Measurements from ENCODE around the gene NKAPD1. TPM values are rescaled to one million over a fixed set of nuclear protein-coding genes. Genes with fewer than 3 reads are reported as not detected.
"Not testable (repeated sequence)": the region's sequence is repeated elsewhere in the genome, so short reads cannot be mapped to it uniquely, and the experiment has no call there.

Gene NKAPD1
- total RNA-seq, 4 donors from 2014 or later: 8.5 to 15.6 (median 12.3) TPM

GRCh38 chr11:112033902-112034301 lies 40.2 kb upstream of the NKAPD1 start:
- TF ChIP-seq CTCF (IDR thresholded peaks at IDR 0.05) (no peak), POLR2A (IDR thresholded peaks at IDR 0.05) (no peak)
- H3K4me3 ChIP-seq (ENCODE audit: low read depth, poor library complexity, severe bottlenecking): no peak overlapping the region
- DNase-seq (ENCODE audit: low spot score in 2 of 2): no peak
- intact Hi-C loops (cut with DNase I; ENCODE audit: low total_unique reads): no loop called here
- 96 to 97% methylated on average over 3 of the region's 3 CpGs for WGBS, 2 donors

DNA sequence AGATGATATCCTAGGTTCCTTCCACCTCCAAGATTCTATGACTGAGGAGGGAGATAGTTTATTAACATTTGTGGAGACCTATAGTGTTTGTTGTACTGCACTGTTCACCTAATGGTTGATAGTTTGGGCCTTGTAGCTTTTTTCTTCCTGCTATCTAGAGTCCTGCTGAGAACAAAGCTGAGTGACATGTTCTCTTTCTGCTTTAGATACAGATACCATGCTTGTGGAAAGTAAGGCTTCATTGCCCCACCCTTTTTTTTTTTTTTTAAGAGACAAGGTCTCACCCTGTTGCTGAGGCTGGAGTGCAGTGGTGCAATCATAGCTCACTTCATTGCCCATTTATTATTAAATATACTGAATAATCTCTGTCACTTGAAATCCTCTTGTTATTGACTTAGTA lies 36.6 kb upstream of the NKAPD1 start:
- intact Hi-C loops (cut with DNase I; ENCODE audit: low total_unique reads): no loop called here
- H3K4me3 ChIP-seq (ENCODE audit: low read depth, poor library complexity, severe bottlenecking): no peak overlapping the region
- TF ChIP-seq CTCF (IDR thresholded peaks at IDR 0.05) (no peak), POLR2A (IDR thresholded peaks at IDR 0.05) (no peak)
- no peak for DNase-seq (ENCODE audit: low spot score in 2 of 2)

- no peak for TF ChIP-seq CTCF (IDR thresholded peaks at IDR 0.05)
- no peak for TF ChIP-seq POLR2A (IDR thresholded peaks at IDR 0.05)
- intact Hi-C loops (cut with DNase I; ENCODE audit: low total_unique reads): no loop called here
- DNase-seq (ENCODE audit: low spot score in 2 of 2): no peak
- H3K4me3 ChIP-seq (ENCODE audit: low read depth, poor library complexity, severe bottlenecking): no peak overlapping the region
- 59 to 66% methylated on average over 6 of the region's 6 CpGs for WGBS, 2 donors
Measured at GRCh38 chr11:112042161-112042960, 31.7 kb upstream of the NKAPD1 start.

DNA sequence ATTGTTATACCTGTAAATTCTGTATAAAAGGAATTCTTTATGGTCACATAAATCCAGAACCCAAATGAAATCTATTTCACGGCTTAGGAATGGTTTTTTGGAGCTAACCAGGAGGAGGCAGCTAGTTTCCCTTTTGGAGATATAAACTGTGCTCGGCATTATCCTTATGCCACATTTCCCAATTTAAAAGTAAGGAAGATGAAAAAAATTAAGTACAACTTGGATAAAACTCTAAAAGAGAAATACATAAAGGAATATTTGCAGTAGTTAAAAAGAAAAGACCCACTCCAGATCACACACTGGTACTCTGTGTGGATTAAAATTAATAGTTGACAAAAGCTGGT lies 31.2 kb upstream of the NKAPD1 start:
- DNase-seq (ENCODE audit: low spot score in 2 of 2): no peak
- WGBS, 2 donors: 95 to 98% methylated on average over 2 of the region's 2 CpGs
- intact Hi-C loops (cut with DNase I; ENCODE audit: low total_unique reads): no loop called here

DNA sequence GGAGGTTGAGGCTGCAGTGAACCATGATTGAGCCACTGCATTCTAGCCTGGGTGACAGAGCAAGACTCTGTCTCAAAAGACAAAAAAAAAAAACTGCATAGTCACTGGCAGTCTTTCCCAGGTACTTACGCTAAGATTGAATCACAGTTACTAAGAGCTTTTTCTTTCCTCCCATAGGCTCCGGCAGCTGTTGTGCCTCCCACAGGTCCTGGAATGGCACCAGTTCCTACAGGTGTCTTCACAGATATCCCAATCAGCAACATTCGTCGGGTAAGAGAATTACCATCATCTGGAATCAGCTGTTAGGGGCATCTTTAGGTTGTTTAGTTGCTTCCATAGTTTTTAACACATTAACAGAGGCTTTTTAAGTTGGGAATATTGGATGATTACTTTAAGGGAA lies 29.1 kb upstream of the NKAPD1 start:
- no peak for DNase-seq (ENCODE audit: low spot score in 2 of 2)
- intact Hi-C loops (cut with DNase I; ENCODE audit: low total_unique reads): no loop called here
- 96 to 98% methylated on average over 4 of the region's 4 CpGs for WGBS, 2 donors
- TF ChIP-seq POLR2A (IDR thresholded peaks at IDR 0.05) (no peak), CTCF (IDR thresholded peaks at IDR 0.05) (no peak)
- H3K4me3 ChIP-seq (ENCODE audit: low read depth, poor library complexity, severe bottlenecking): no peak overlapping the region

More for the DNA sequence above, 31.2 kb upstream of the NKAPD1 start:
- no peak overlapping the region for H3K4me3 ChIP-seq (ENCODE audit: low read depth, poor library complexity, severe bottlenecking)
- TF ChIP-seq CTCF (IDR thresholded peaks at IDR 0.05) (no peak), POLR2A (IDR thresholded peaks at IDR 0.05) (no peak)

GRCh38 chr11:112046647-112047046 lies 27.5 kb upstream of the NKAPD1 start:
- 97 to 100% methylated on average over 2 of the region's 2 CpGs for WGBS, 2 donors
- DNase-seq (ENCODE audit: low spot score in 2 of 2); intact Hi-C loops (cut with DNase I; ENCODE audit: low total_unique reads); H3K4me3 ChIP-seq (ENCODE audit: low read depth, poor library complexity, severe bottlenecking): not testable (repeated sequence)

DNA sequence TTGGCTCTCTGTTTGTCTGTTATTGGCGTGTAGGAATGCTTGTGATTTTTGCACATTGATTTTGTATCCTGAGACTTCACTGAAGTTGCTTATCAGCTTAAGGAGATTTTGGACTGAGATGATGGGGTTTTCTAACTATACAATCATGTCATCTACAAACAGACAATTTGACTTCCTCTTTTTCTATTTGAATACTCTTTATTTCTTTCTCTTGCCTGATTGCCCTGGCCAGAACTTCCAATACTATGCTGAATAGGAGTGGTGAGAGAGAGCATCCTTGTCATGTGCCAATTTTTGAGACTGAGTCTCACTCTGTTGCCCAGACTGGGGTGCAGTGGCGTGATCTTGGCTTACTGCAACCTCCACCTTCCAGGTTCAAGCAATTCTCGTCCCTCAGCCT lies 25.8 kb upstream of the NKAPD1 start:
- 93 to 94% methylated on average over 3 of the region's 3 CpGs for WGBS, 2 donors
- H3K4me3 ChIP-seq (ENCODE audit: low read depth, poor library complexity, severe bottlenecking); intact Hi-C loops (cut with DNase I; ENCODE audit: low total_unique reads); DNase-seq (ENCODE audit: low spot score in 2 of 2): not testable (repeated sequence)
